Right lung (tissue), 5 donors: ENCODE results near the gene ACY1. TPM values are rescaled to one million over a fixed set of nuclear protein-coding genes. Genes with fewer than 3 reads are reported as not detected.

Experiments
- DNase-seq, 2 donors: peaks; one replicate each; pipeline ENCODE4 v3.0.0-alpha.2; 2013
- polyA plus RNA-seq, 5 donors: library from polyadenylated mRNA; unstranded; fragments of 120-200 nt; gene quantifications; one replicate each; pipeline versions ENCODE4 v1.2.1 to v1.2.3, GENCODE V29; 2013; ENCODE audit warnings: inconsistent platforms in 1 of 5, low replicate concordance in 1 of 5; ENCODE audit not compliant: insufficient read length in 5 of 5, insufficient read depth in 1 of 5

Gene ACY1
- polyA plus RNA-seq, 5 donors = 28.7 to 43.1 (median 37.4) TPM

DNA sequence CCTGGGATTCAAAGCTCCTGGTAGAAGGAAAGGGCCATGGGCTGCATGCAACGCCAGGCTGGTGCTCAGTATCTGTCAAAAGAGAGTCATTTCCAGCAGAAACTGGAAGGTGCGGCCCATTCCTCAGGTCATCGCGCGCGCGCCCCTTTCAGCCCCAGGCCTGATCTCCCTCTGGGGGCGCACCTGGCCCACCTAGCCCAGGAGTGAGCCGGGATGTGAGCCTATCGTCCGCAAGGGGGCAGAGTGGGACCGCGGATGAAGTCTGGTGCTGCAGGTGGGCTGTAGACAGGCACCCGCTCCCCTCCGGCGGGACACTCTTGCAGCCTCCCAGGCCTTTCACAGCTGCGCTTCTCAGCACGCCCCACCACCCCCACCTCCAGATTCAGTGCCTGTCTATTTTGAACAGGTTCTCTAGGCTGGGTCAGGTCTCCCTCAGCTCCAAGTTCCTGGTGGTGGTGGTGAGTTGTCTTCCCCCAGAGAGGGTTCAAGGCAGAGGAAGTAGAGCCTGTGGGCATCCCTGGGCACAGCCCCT, 18.2 kb downstream of the ACY1 start:
- peak; percentile 50 to 73 for DNase-seq

DNA sequence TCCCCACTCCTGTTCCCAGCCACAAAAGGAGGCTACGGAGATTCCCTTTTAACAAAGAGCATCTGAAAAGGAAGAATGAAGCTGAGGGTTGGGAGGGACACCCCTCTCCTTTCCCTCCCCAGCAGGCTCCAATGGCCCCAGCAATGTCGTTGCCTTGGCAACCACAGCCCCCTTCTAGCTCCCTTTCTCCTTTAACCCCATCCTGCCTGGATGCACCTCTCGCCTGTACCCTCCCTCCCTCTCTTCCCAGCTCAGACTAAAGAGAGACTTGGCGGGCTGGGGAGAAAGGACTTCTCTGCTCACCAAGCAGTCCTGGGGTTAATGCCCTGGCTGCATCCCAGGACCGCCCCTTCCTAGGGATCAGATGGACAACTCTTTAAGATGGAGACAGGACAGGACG, 19.4 kb downstream of the ACY1 start:
- DNase-seq = no peak

DNA sequence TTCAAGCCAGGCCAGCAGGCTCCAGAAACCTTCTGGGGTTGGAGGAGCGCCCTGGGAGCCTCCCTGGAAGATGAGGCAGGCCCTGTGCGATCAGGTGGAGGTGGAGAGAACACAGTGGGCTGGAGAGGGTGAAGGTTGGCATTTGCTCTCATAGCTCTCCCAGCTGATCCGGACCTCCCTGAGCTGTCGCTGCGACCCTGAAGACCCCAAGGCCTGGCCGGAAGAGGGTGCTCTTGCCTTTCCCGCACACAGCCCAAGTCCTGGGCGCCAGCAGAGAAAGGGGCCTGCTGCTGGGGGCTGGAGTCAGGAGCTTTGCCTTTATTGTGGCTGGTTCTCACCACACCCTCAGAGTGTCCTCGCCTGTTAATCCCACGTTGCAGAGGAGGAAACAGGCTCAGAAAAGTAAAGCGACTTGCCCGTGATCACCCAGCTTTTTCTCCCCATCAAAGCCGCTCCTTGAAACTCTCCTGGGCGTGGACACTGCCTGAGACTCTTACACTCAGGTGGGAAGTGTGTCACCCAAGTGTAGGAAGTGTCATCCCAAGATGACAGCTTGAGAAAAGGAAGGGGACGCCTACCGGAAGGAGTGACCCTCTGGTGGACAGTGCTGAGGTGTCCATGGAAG, 20.9 kb downstream of the ACY1 start:
- peak; percentile 41 to 56 for DNase-seq

DNA sequence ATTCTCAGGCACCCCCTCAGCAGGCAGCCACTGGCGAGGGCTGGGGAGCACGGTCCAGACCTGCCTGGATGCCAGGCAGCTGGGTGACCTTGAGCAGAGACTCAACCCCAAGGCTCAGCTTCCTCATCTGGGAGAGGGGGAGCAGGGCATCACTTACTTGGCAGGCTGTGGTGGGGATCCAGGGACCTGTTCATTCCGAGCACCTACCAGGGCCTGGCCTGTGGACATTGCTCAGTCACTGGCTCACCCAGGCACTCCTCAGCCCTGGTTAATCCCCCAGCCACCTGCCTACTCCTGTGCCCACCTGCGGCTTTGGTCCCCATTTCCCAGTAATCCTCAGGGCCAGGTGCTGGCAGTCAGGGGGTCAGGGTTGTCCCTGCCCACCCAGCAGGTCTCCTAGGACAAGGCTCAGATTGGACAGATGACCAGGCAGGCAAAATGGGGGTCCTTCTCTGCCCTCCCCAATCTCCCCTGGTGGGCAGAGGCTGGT, 21.6 kb downstream of the ACY1 start:
- no peak for DNase-seq

DNA sequence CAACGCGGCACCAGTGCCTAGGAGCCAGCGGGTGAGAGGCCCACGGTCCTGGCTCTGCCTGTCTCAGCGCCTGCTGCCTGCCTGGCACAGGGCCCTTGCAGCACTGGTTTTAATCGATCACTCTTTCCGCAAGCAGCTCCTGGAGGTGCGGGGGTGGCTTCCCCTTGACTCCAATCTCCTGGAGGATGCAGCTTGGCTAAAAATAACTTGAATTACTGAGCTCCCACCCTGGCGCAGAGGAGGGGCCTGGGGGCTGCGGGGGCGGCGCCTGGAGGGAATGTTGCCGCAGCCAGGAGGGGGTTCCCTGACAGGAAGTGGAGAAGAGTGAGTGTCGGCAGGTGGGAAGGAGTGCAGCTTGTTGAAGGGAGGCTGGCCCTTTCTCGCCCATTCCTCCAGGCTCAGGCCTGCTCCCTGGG, 22.2 kb downstream of the ACY1 start:
- peak in 1 of 2 donors; percentile 32 for DNase-seq

DNA sequence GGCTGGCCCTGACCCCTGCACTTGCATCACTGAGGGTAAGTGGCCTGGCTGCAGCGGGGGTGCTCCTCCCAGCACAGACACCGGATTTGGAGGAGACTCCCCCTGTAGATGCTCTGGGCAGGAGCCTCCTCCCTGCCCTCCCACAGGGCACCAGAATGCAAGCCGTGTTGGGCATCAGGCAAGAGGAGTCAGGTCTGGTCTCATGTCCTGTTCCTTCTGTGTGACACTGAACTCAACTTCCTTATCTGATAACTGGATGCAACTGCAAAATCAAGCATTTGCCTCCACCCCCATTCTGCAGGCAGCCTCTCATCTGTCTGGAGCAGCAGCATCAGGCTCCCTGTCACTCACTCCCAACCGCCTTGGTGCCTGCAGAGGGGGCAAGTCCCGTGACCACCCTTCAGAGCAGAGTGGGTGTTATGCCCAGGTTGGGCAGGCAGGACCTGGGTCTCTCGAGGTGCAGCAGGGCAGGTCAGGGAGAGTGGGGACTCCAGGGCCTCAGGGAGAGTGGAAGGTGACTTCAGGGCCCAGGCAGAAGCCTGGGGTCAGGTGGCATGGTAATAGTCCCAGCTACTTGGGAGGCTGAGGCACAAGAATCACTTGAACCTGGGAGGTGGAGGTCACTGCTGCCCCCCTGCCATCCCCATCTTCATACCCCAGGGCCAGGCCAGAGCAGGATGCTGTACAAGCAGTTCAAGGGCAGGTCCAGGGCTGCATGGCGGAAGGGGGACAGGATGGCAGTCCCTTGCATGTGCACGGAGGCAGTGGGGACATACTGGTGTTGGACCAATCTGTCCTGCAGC, 22.9 kb downstream of the ACY1 start:
- DNase-seq = no peak

DNA sequence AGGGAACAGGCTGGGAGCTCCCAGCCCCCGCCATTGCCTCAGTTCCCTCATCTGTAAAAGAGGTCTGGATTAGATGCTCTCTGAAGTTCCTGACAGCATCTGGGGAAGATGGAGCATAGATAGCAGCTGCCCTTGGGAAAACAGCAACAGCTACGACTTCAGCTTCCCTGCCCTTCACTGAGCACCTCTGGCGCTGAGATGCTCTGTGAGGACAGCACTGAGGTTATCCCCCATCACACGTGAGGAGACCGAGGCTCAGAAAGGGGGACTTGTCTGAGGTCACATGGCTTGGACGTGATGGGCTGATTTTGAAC, 23.4 kb downstream of the ACY1 start:
- no peak for DNase-seq

DNA sequence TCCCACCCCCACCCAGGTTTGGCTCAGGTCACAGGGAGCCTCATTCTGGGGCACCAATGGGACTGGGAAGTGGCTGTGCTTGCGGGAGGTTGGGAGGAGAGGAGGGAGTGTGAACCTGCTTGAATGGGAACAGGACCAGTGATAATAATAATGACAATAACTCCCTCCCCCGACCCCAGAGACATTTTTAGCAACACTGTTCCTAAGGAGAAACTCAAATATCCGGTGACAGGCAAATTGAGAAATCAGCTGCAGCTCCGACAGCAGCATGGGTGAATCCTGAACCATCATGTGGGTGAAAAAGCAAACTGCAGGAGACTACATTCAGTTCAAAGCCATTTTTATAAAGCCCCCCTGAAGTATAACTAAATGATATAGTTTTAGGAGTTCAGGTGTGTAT, 24.0 kb downstream of the ACY1 start:
- no peak for DNase-seq

DNA sequence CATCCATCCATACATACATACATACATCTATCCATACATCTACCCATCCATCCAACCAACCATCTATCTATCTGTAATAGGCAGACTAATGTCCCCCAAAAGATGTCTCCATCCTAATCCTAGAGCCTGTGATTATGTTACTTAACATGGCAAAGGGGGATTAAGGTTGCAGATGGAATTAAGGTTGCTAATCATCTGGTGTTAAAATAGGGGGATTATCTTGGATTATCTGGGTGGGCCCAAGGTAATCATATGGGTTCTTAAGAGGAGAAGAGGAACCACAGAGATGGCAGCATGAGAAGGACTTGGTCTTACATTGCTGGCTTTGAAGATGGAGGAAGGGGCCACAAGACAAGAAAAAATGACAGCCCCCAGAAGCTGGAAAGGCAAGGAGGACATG, 27.1 kb downstream of the ACY1 start:
- no peak for DNase-seq

DNA sequence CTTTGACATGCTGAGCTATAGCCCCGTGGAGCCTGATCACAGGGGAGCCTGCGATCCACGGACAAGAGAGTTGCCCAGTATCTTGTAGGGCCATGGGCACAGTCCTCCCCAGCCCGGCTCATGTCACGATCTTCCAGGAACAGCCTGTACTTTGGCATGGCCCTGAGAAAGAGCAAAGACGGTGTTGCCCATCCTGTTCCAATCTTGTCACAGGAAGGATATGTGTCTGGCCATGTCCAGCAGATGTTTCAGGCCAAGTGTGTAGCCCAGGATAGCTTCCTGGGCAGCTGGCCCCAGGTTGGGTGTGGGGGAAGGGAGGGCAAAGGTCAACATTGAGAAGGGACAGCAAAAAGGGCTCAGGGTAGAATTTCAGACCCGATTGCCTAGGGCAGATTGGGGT, 29.4 kb downstream of the ACY1 start:
- DNase-seq = no peak

DNA sequence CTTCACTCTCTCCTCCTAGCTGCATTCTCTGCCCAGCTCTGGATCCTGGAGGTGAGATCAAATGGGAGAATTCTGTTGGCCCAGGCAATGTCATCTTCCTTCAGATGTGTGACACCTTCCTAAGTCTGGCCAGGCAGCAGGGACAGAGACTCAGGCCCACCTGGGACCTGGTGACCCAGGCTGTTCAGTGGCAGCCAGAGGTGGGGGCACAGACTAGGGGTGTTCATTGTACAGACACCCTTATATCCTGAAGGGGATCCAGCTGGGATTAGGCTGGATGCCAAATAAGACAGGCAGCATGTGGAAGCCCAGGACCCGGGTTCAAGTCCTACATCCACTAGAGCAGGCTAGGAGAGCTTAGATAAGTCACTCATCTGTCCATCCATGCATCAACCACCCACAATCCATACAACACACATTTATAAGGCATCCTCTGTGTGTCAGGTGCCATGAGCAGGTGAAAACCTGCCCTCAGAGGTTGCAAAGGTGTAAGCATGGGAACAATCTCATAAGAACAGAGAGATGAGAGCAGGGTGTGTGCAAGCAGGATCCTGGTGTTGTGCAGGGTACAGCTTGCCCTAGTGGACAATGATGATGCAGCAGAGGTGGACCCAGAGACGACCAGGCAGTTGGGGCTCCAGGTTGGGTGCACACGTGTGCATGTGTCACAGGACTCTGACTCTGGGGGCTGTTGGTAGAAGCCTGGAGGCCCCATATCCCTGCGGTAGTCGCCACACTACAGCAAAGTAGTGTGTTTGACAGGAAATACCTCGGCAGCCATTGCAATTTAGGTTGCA, 30.7 kb downstream of the ACY1 start:
- DNase-seq = no peak

DNA sequence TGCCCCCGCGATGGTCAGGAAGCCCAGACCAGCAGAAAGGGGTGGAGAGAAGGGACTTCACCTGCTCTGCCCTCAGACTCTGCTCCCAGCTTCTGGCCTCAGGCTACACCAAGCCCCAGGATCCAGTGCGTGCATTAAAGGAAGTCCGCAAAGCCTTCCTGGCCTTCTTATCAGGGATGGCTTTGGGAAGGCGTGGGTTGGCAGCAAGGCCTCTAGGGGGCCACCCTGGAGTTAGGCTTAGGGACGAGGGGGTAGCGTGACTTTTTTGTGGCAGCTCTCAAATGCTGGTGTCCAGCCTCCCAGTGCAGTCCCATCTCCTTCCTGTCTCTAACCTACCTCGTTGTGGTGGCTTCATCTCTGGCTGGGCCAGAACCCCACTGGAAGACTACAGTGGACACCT, 31.3 kb downstream of the ACY1 start:
- DNase-seq = no peak

DNA sequence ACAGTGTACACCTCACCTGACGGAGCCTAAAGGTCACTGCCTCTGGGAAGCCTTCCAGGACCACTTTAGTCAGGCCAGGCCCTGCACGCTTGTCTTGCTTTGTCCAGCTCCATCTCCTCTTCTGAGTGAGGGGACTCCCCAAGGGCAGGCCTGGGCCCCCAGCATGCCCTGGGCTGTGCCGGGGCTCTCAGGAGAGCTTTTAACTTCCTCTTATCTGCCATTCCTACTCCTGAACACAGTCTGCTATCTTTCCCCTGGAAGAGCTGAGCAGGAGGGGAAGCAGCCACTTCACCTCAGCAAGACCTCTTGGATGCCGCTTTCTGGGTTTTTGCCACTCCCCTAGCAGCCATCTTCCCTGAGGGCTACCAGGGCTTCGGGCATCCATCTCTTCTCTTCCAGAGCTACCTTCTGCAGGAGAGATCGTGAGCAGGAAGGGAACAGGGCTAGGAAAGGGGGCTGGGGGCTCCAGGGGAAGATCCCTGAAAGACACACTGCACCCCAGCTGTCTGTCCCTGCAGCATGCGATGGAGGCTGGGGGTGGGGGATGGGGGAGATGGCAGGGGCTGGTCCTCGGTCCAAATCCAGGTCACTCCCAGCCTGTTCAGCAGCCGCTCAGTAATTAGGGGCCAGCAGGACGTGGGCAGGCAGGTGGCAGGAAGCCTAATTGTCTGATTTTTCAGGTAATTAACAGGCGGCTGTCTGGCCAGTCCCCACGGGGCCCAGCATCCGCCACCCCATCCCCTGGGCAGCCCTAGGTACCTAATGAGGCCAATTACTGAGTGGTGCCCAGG, 32.3 kb downstream of the ACY1 start:
- DNase-seq = no peak

DNA sequence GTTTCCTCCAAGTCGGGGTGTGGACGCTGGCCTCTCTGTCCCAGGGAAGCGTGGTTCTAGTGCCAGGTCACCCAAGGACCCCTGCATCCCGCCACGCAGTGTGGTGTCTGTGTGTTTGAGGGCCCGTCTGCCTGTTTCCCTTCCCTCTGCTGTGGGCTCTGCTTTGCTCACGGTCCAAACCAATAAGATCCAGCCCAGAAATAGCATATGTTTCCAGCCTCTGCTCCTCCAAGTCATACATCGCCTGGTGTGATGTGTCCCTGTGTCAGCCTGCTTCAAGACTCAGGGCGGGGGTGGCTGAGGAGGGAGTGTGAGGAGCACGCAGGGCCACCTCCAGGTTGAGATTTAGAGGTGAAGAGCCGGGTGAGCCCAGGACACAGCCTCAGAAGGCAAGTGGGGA, 34.3 kb downstream of the ACY1 start:
- no peak for DNase-seq

DNA sequence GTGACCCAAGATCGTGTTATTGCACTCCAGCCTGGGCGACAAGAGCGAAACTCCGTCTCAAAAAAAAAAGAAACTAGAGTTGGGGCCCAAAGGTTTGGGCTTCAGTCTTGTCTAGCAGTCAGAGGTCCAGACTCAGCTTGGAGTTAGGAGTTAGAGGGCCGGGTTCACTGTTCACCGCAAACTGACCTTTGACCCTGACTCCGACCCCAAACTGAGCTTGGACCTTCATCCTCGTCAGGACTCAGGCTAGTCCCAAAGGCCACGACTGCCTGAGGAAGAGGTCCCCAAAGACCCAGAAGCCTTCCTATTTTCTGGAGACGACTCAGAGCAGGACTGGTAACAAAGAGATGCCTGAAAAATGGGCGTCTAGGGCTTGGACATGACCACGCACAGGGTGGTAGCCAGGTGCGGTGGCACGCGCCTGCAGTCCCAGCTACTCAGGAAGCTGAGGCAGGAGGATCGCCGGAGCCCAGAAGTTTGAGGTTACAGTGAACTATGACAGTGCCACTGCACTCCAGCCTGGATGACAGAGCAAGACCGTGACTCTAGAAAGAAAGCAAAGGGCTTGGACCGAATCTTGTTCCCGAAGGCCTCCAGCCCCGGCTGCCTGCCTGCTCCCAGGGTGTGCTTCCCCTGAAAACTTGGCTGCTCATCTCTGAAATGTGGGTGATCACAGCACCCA, 35.1 kb downstream of the ACY1 start:
- no peak for DNase-seq

DNA sequence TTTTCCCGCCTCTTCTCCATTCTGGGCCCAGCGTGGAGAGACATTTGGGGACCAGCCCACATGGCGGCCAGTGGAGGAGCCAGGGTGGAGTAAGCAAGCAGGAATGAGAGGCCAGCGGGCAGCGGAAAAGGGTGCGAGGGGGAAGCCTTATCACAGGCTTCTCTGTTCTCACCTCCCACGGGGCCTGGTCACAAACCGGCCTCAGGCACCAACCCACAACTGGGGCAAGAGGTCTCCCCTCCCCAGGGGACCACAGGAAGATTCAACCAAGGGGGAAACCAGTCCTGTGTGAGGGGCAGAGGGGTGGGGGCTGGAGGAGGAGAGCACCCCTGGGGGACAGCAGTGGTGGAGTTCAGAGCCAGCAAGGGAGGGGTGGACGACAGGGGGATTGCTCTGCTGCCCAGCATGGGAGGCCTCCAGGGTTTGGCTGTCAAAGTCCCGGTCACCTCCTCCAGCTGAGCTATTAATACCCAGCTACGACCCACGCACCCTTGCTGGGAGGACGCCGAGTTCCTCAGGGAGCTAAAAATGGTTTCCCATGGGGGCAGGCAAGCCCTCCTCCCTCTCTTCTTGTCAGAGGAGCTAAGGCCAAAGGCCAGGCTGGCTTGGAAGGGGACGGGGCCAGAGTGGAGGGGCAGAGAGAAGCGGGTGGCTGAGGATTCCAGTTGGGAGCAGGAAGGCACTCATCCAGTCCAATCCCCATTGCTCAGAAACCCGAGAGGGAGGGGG, 36.2 kb downstream of the ACY1 start:
- DNase-seq = no peak

DNA sequence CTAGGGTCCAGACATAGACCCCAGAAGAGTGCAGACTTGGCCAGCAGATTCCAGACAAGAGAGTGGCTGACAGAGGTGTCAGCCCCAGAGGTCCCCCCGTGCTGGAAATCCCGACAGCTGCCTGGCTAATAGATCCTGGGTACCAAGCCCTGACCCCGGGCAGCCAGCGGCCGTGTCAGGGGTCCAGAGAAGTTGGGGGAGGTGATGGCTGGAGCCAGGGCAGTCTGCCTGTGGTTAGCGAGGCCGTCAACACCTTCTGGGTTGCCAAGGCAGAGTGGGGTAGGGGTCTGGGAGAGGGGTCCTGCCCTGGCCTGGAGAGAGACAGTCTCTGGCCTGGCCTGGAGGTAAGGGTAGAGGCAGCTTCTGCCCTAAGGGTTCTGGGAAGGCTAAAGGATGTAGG, 37.5 kb downstream of the ACY1 start:
- no peak for DNase-seq

DNA sequence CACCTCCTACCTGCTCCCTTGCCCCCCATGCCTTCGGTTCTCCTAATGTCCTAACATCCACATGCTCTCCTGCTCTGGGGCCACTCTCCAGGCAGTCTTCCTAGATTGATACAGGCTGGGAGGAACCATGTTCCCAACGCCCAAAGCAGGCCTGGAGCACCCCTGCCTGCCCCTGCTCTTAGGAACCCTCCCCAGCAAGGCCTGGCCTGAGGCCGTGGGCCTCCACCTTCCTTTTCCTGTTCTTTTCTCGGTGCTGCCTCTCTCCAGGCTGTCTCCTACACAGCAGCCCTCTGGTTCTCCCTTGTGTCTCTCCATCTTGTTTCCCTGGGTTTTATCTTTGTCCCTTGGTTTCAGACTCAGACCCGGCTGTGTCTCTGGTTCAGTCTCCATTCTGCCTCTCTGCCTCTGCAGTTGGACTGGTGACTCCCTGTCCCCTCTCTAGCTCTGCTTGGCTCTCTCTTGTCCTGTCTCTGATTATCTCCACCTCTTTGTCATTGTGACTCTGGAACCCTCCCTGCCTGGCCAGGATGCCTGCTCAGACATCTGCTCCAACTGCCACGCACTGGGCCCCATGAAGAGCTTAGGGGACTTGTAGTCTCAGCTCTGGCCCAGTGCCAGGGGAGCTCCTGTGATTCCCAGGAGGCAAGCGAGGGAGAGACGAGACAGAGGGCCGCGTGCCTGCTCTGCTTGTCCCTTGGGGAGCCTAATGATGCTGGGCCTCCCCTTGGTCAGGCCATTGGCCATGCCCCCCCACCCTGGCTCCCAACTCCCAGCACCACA, 38.3 kb downstream of the ACY1 start:
- no peak for DNase-seq

DNA sequence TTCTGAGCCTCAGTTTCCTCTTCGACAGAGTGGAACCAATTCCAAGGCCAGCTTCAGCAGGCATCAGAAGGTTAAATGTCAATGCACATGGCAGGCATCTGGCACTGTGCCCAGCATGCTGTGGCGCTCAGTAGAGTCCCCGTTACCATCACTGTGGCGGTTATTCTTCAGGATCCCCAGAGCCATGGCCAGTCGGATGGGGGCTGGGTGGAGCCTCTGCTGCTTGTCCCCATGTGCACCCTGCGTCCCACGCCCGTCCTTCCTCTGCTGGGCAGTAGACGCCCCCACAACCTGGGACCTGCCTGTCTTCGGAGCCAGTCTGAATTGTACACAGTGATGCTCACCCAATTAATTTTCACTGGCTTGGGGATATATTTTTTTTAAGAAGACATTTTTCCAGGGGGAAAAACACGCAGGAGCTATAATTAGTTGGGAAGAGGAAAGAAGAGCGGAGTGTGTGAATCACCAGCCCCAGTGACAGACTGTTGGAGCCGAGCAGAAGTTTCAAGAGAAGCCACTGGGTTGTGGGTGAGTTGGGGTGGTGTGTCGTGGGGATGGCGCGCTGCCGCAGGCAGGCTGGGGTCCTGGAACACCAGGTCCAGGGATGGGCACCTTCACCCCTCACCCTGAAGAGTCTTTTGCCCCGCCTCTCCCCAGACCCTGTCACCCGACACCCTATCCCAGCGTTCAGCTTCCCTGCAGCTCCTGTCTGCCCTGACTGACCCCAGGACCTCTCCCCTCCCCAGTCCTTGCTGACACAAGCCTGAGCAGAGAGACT, 39.2 kb downstream of the ACY1 start:
- DNase-seq = no peak
